C4-2B (cell line): ENCODE results near the gene PM20D2.

ENCODE experiments used
- ZFX ChIP-seq: fragments of 450-650 bp; IDR thresholded peaks from 2 replicates; pipeline ENCODE4 v1.6.1; 2017
- TF ChIP-seq, protein P1 (sequence below): fragments of 450-650 bp; conservative IDR thresholded peaks from 2 replicates; pipeline ENCODE4 v1.5.1; 2017; ENCODE audit warnings: mild to moderate bottlenecking

DNA sequence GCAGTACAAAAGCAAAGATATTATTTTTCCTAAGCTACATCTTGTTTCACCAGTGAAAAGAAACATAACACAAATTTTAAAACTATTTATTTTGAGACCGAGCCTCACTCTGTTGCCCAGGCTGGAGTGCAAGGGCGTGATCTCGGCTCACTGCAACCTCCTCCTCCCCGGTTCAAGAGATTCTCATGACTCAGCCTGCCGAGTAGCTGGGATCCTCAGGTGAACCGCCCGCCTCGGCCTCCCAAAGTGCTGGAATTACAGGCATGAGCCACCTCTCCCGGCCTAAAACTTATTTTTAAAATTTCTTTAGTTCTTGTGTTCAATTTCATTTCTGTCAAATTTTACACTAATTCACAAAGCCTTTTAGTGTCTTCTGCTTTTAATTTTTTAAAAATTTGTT lies 33.9 kb upstream of the PM20D2 start:
- TF ChIP-seq, protein P1, sequence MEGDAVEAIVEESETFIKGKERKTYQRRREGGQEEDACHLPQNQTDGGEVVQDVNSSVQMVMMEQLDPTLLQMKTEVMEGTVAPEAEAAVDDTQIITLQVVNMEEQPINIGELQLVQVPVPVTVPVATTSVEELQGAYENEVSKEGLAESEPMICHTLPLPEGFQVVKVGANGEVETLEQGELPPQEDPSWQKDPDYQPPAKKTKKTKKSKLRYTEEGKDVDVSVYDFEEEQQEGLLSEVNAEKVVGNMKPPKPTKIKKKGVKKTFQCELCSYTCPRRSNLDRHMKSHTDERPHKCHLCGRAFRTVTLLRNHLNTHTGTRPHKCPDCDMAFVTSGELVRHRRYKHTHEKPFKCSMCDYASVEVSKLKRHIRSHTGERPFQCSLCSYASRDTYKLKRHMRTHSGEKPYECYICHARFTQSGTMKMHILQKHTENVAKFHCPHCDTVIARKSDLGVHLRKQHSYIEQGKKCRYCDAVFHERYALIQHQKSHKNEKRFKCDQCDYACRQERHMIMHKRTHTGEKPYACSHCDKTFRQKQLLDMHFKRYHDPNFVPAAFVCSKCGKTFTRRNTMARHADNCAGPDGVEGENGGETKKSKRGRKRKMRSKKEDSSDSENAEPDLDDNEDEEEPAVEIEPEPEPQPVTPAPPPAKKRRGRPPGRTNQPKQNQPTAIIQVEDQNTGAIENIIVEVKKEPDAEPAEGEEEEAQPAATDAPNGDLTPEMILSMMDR, result no peak
- no peak for TF ChIP-seq ZFX
